Ascending aorta (tissue), 2 donors: ENCODE measurements around the gene VSIR. TPM values are rescaled to one million over a fixed set of nuclear protein-coding genes. Genes with fewer than 3 reads are reported as not detected.

ENCODE experiments used
- DNase-seq, 2 donors: peaks; one replicate each; pipeline ENCODE4 v3.0.0-alpha.2; 2019; ENCODE audit warnings: low spot score in 2 of 2
- H3K27ac ChIP-seq, 2 donors: fragments of 200-600 bp; sonication (generic); one replicate each; pipeline ENCODE4 v1.5.1; 2016 to 2017; ENCODE audit warnings: mild to moderate bottlenecking in 1 of 2
- H3K27me3 ChIP-seq: fragments of 200-600 bp; sonication (generic); one replicate; pipeline ENCODE4 v1.5.1; 2017
- H3K36me3 ChIP-seq, 2 donors: fragments of 200-600 bp; sonication (generic); one replicate each; pipeline ENCODE4 v1.5.1; 2016
- H3K4me1 ChIP-seq, 2 donors: fragments of 200-600 bp; sonication (generic); one replicate each; pipeline ENCODE4 v1.5.1; 2016 to 2017; ENCODE audit warnings: mild to moderate bottlenecking in 1 of 2
- H3K4me3 ChIP-seq, 2 donors: fragments of 200-600 bp; sonication (generic); one replicate each; pipeline ENCODE4 v1.5.1; 2016 to 2017; ENCODE audit warnings: mild to moderate bottlenecking in 1 of 2
- H3K9me3 ChIP-seq, 2 donors: fragments of 200-600 bp; sonication (generic); one replicate each; pipeline ENCODE4 v1.5.1; 2016
- CTCF ChIP-seq, 3 experiments: fragments of 200-600 bp in 2 of 3; fragments of 450-650 bp in 1 of 3; sonication (generic) in 2 of 3; IDR thresholded peaks; one replicate each; pipeline ENCODE4 v1.5.1; 2016 to 2019; ENCODE audit warnings: antibody characterized with exemption in 3 of 3, mild to moderate bottlenecking in 1 of 3, moderate library complexity in 1 of 3
- intact Hi-C: fragments of 100-400 bp; cut with DNase I; formaldehyde crosslinking; loops from one replicate; pipeline ENCODE4 v1.15.1; 2023
- total RNA-seq: library from RNA; depleted of rRNA; stranded (reverse); fragments of >200 nt; gene quantifications from one replicate; pipeline ENCODE4 v1.1.0, GENCODE V29; 2016

The VSIR gene
- total RNA-seq, 1 donor from 2014 or later: 193 TPM

GRCh38 chr10:71701496-71702132 lies 71.7 kb downstream of the VSIR start:
- H3K4me1 ChIP-seq: no peaks in the 10 kb centered on the region
- H3K27me3 ChIP-seq: no peaks in the 10 kb centered on the region
- H3K9me3 ChIP-seq: no peaks in the 10 kb centered on the region
- intact Hi-C loops: no loop called here
- no peak overlapping the region for H3K27ac ChIP-seq
- no peak overlapping the region for H3K4me3 ChIP-seq
- no peak for DNase-seq
- no peak for TF ChIP-seq CTCF (IDR thresholded peaks at IDR 0.05)
- H3K36me3 ChIP-seq: no peaks in the 10 kb centered on the region

- H3K36me3 ChIP-seq: no peaks in the 10 kb centered on the region
- DNase-seq: no peak
- intact Hi-C loops: no loop called here
- no peaks in the 10 kb centered on the region for H3K9me3 ChIP-seq
- H3K27ac ChIP-seq: no peak overlapping the region
- no peaks in the 10 kb centered on the region for H3K4me1 ChIP-seq
- no peaks in the 10 kb centered on the region for H3K27me3 ChIP-seq
- H3K4me3 ChIP-seq: no peak overlapping the region
- TF ChIP-seq CTCF (IDR thresholded peaks at IDR 0.05): no peak
Measured at GRCh38 chr10:71700731-71701368, 72.5 kb downstream of the VSIR start.

GRCh38 chr10:71698737-71699136 lies 74.6 kb downstream of the VSIR start:
- Histone ChIP-seq H3K27ac (no peak overlapping the region), H3K4me1 (no peaks in the 10 kb centered on the region), H3K9me3 (no peaks in the 10 kb centered on the region), H3K4me3 (no peak overlapping the region), H3K36me3 (no peaks in the 10 kb centered on the region), H3K27me3 (no peaks in the 10 kb centered on the region)
- TF ChIP-seq CTCF (IDR thresholded peaks at IDR 0.05): no peak
- intact Hi-C loops: no loop called here
- no peak for DNase-seq

GRCh38 chr10:71697938-71698709 lies 75.2 kb downstream of the VSIR start:
- Histone ChIP-seq H3K9me3 (no peaks in the 10 kb centered on the region), H3K36me3 (no peaks in the 10 kb centered on the region), H3K4me3 (no peak overlapping the region), H3K27me3 (no peaks in the 10 kb centered on the region), H3K27ac (no peak overlapping the region), H3K4me1 (no peaks in the 10 kb centered on the region)
- intact Hi-C loops: no loop called here
- no peak for TF ChIP-seq CTCF (IDR thresholded peaks at IDR 0.05)
- no peak for DNase-seq

Other genes with a start within 250 kb of the VSIR start
- gene C10orf105, start 53.7 kb downstream of the VSIR start, total RNA-seq: not detected
- gene PSAP, start 77.7 kb upstream of the VSIR start, total RNA-seq: 653 TPM
- 41.4 TPM for gene CHST3, start 190.9 kb upstream of the VSIR start, total RNA-seq